ENCODE measurements around the gene TBCCD1.

- no peak for TF ChIP-seq CTCF (IDR thresholded peaks at IDR 0.05; ENCODE audit: low read depth, low read length, poor library complexity, severe bottlenecking)
- no peak for TF ChIP-seq EZH2phosphoT487 (IDR thresholded peaks at IDR 0.05; ENCODE audit: borderline replicate concordance, low read length)
These were observed 60.3 kb downstream of the TBCCD1 start for GRCh38 chr3:186506857-186507256.

Measured in DOHH2 (cell line).